C4-2B (cell line): Measurements from ENCODE around the gene AFAP1L1.

Source experiments
- H3K27ac ChIP-seq: fragments of 450-650 bp; 2 replicates; pipeline ENCODE4 v1.5.1; 2017
- ZFX ChIP-seq: fragments of 450-650 bp; IDR thresholded peaks from 2 replicates; pipeline ENCODE4 v1.6.1; 2017
- TF ChIP-seq, protein P1 (sequence below): fragments of 450-650 bp; conservative IDR thresholded peaks from 2 replicates; pipeline ENCODE4 v1.5.1; 2017; ENCODE audit warnings: mild to moderate bottlenecking

The AFAP1L1 gene

GRCh38 chr5:149288436-149288835 is 16.8 kb downstream of the AFAP1L1 start:
- no peak overlapping the region for H3K27ac ChIP-seq
- TF ChIP-seq ZFX = no peak
- TF ChIP-seq, protein P1, sequence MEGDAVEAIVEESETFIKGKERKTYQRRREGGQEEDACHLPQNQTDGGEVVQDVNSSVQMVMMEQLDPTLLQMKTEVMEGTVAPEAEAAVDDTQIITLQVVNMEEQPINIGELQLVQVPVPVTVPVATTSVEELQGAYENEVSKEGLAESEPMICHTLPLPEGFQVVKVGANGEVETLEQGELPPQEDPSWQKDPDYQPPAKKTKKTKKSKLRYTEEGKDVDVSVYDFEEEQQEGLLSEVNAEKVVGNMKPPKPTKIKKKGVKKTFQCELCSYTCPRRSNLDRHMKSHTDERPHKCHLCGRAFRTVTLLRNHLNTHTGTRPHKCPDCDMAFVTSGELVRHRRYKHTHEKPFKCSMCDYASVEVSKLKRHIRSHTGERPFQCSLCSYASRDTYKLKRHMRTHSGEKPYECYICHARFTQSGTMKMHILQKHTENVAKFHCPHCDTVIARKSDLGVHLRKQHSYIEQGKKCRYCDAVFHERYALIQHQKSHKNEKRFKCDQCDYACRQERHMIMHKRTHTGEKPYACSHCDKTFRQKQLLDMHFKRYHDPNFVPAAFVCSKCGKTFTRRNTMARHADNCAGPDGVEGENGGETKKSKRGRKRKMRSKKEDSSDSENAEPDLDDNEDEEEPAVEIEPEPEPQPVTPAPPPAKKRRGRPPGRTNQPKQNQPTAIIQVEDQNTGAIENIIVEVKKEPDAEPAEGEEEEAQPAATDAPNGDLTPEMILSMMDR = no peak

- no peak overlapping the region for H3K27ac ChIP-seq
- TF ChIP-seq, protein P1 = no peak
- no peak for TF ChIP-seq ZFX
Observed at GRCh38 chr5:149289301-149289700, 17.6 kb downstream of the AFAP1L1 start.

GRCh38 chr5:149294872-149295829 is 23.5 kb downstream of the AFAP1L1 start:
- TF ChIP-seq, protein P1 = no peak
- no peak for TF ChIP-seq ZFX
- H3K27ac ChIP-seq = no peak overlapping the region

DNA sequence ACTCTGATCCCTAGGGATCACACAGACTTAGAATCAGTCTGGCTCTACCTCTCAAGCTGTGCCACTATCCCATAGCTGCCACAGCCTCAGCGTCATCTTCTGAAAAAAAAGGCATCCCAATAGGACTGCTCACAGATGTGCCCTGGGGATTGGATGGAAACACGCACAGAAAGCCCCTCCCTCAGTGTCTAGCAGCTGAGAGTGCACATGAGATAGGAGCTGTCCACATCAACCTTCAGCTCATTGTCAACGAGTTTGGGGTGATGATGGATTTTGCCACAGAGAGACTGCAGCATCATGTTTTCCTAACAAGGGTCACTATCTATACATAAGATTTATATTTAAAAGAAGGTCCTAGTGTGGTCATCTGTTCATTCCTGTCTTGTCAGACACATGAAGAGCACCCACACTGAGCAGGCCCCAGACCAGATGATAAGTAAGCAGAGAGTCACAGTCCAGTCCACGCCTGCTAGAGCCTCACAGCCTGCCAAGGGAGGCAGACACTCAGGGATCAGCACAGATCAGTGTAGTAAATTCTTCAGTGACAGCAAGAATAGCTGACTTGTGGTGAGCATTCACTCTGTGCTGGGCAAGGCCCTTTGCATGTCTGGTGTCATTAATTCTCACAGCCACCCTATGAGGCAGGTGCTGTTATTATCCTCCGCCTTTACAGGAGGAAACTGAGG is 25.8 kb downstream of the AFAP1L1 start:
- TF ChIP-seq, protein P1 = no peak
- no peak overlapping the region for H3K27ac ChIP-seq

- no peak for TF ChIP-seq ZFX
- TF ChIP-seq, protein P1 = no peak
- no peak overlapping the region for H3K27ac ChIP-seq
Observed at GRCh38 chr5:149298163-149298562, 26.5 kb downstream of the AFAP1L1 start.

- TF ChIP-seq ZFX = no peak
- TF ChIP-seq, protein P1 = no peak
- H3K27ac ChIP-seq = no peak overlapping the region
Observed at GRCh38 chr5:149298842-149299404, 27.3 kb downstream of the AFAP1L1 start.
